ENCODE results near the gene TTC39C.
A peak's percentile ranks its signal among the peaks of the same experiment; 100 is the strongest.

The TTC39C gene

DNA sequence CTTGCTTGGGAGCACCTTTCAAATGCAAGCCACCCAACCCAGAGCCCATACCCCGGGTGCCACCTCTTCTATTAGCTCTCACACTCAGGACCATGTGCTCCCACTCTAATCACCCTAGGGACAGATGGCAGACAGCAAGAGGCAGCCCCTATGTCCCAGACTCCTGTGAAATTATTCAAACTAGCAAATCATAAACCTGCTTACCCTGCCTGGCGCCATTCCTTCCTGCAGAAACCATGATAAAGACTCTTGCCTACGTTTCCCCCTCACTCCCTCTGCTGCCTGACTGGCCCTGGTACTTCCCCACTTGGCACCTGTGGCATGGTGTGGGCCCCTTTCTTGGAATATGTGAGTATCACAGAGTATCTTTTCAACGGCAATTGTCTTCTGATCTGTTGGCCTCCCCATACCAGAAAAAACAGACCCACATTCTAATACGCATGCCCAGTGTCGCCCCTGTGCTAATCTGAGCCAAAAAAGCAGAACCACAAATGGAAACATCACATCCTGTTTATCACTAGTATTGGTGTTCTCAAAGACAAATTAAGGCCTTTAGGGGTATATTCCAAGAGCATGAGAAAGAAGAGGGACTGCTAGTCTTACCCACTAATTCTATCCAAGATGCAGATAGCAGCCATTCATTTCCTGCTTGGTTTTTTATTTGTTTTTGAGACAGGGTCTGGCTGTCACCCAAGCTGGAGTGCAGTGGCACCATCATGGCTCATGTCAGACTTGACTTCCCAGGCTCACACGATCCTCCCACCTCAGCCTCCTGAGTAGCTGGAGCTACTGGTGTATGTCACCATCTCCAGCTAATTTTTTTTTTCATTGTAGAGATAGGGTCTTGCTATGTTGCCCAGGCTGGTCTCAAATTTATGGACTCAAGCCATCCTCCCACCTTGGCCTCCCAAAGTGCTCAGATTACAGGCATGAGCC lies 44.1 kb upstream of the TTC39C start:
- FAIRE-seq (no peak), DNase-seq (ENCODE audit: insufficient read length, low spot score) (no peak)
- TF ChIP-seq, protein P1, sequence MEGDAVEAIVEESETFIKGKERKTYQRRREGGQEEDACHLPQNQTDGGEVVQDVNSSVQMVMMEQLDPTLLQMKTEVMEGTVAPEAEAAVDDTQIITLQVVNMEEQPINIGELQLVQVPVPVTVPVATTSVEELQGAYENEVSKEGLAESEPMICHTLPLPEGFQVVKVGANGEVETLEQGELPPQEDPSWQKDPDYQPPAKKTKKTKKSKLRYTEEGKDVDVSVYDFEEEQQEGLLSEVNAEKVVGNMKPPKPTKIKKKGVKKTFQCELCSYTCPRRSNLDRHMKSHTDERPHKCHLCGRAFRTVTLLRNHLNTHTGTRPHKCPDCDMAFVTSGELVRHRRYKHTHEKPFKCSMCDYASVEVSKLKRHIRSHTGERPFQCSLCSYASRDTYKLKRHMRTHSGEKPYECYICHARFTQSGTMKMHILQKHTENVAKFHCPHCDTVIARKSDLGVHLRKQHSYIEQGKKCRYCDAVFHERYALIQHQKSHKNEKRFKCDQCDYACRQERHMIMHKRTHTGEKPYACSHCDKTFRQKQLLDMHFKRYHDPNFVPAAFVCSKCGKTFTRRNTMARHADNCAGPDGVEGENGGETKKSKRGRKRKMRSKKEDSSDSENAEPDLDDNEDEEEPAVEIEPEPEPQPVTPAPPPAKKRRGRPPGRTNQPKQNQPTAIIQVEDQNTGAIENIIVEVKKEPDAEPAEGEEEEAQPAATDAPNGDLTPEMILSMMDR (IDR thresholded peaks at IDR 0.05; ENCODE audit: insufficient read depth, missing control alignments) = no peak

DNA sequence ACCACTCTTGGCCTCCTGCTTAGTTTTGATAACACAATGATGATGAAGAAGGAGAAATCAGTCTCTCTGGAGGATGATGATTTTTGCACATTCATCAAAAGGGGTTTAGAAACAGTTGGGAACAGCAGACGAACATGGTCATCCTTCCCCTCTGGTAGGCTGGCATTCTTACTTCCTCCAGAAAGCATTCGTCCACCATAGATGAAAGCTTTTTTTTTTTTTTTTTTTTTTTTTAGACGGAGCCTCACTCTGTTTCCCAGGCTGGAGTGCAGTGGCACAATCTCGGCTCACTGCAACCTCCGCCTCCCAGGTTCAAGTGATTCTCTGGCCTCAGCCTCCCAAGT lies 43.5 kb upstream of the TTC39C start:
- FAIRE-seq (peak; percentile 29), DNase-seq (ENCODE audit: insufficient read length, low spot score) (no peak)
- TF ChIP-seq, protein P1 (IDR thresholded peaks at IDR 0.05; ENCODE audit: insufficient read depth, missing control alignments) = no peak

DNA sequence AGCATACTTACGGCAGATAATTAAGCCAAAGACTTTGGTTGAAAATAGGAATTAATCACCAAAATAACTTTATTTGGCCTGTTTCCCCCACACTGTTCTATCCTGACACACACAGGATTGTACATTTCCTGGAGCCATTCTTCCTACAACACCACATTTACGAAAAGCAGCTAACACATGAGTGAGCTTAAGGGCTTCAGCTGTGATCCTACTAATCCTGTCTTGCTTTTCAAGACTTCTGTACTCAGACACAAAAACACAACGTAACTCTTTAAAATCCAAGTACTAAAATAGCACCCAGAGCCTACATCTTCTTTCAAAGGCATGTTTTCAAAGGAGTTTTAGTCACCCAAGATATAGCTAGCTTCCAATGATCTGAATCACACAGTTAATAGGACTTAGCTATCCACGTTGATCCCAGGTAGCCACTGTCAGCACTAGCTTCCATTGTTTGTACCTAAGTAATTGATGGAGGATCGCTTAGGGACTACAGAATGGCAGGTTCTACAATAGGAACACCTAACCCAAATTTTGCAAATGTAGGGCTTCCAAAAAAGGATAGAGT lies 42.8 kb upstream of the TTC39C start:
- DNase-seq (ENCODE audit: insufficient read length, low spot score) (no peak), FAIRE-seq (peak; percentile 98)
- TF ChIP-seq, protein P1 (IDR thresholded peaks at IDR 0.05; ENCODE audit: insufficient read depth, missing control alignments) = no peak

DNA sequence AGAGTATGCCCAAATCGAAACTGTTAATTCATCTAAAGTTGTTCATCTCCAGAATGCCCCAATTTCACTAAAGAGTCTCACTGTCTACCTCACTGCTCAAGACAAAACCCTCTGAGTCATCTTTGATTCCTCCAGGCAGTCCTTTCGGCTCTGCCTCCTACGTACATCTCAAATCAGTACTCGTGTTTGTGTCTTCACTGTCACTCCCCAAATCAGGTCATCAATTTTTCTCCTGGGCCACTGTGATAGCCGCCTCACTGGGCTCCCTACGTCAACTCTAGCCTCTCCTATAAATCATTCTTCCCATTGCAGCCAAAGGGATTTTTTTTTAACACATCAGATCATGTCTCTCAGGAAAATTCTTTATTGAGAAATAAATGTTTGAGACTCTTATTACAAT lies 42.1 kb upstream of the TTC39C start:
- no peak for FAIRE-seq
- no peak for DNase-seq (ENCODE audit: insufficient read length, low spot score)
- TF ChIP-seq, protein P1 (IDR thresholded peaks at IDR 0.05; ENCODE audit: insufficient read depth, missing control alignments) = no peak

DNA sequence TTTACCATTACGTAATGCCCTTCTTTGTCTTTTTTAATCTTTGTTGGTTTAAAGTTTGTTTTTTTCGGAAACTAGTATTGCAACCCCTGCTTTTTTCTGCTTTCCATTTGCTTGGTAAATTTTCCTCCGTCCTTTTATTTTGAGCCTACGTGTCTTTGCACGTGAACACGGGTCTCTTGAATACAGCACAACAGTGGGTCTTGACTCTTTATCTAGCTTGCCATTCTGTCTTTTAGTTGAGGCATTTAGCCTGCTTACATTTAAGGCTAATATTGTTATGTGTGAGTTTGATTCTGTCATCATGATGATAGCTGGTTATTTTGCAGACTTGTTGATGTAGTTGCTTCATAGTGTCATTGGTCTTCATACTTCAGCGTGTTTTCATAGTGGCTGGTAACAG lies 37.5 kb upstream of the TTC39C start:
- no peak for FAIRE-seq
- TF ChIP-seq, protein P1 (IDR thresholded peaks at IDR 0.05; ENCODE audit: insufficient read depth, missing control alignments) = no peak
- DNase-seq (ENCODE audit: insufficient read length, low spot score) = no peak

DNA sequence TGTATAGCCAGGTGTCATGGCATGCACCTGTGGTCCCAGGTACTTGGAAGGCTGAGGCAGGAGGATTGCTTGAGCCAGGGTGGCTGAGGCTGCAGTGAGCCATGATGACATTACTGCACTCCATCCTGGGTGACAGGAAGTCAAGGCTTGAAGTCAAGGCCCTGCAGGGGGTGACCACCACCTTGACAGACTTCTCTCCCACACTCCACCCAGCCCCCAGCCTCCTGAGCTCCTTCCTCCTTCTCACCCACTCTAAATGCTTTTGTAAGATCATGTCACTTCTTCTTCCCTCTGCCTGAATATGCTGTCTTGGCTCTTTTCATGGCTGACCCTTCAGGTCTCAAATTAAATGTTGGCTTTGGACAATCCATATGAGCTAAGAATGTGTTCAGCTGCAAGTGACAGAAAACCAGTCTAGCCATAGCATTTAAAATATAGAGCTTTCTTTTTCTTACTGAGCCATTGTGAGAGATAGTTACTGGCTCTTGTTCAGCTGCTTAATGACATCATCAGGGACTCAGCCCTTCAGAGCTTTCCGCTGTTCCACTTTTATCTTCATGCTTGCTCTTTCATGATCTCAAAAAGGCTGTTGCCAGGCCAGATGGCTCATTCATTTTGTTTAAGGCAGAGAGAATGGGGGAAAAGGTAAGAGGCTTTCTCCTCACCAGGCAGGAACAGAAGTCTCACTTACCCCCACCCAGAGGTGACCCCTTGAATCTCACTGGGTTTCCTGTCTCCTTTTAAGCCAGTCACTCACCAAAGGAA lies 36.7 kb upstream of the TTC39C start:
- TF ChIP-seq, protein P1 (IDR thresholded peaks at IDR 0.05; ENCODE audit: insufficient read depth, missing control alignments) = no peak
- FAIRE-seq (peak; percentile 70), DNase-seq (ENCODE audit: insufficient read length, low spot score) (no peak)
